Measurements from ENCODE around the gene TTLL4.

DNA sequence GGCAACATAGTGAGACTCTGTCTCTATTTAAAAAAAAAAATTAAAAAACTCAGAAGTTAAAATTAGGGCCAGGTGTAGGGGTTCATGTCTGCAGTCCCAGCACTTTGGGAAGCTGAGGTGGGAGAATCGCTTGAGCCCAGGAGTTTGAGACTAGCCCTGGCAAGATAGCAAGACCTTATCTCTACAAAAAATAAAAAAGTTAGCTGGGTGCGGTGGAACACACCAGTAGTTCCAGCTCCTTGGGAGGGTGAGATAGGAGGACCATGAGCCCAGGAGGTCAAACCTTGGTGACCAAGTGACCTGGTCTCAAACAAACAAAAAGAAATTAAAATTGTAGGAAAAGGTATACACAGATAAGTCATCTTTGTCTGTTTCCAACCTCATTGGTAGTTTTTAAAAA lies 11.3 kb downstream of the TTLL4 start:
- TF ChIP-seq, protein P1, sequence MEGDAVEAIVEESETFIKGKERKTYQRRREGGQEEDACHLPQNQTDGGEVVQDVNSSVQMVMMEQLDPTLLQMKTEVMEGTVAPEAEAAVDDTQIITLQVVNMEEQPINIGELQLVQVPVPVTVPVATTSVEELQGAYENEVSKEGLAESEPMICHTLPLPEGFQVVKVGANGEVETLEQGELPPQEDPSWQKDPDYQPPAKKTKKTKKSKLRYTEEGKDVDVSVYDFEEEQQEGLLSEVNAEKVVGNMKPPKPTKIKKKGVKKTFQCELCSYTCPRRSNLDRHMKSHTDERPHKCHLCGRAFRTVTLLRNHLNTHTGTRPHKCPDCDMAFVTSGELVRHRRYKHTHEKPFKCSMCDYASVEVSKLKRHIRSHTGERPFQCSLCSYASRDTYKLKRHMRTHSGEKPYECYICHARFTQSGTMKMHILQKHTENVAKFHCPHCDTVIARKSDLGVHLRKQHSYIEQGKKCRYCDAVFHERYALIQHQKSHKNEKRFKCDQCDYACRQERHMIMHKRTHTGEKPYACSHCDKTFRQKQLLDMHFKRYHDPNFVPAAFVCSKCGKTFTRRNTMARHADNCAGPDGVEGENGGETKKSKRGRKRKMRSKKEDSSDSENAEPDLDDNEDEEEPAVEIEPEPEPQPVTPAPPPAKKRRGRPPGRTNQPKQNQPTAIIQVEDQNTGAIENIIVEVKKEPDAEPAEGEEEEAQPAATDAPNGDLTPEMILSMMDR (IDR thresholded peaks at IDR 0.05 in 4 of 5, conservative IDR thresholded peaks at IDR 0.05 in 1 of 5): no peak
- no peak for TF ChIP-seq POLR2A (IDR thresholded peaks at IDR 0.05)

All from gastrocnemius medialis (tissue), 4 donors.